H9 (cell line): ENCODE data around the gene CWC22. TPM values are rescaled to one million over a fixed set of nuclear protein-coding genes. Genes with fewer than 3 reads are reported as not detected.

Source experiments
- DNase-seq: peaks from one replicate; pipeline ENCODE4 v3.0.0-alpha.2; 2017
- H2AFZ ChIP-seq: one replicate; pipeline ENCODE4 v1.6.1; 2013; ENCODE audit warnings: mild to moderate bottlenecking, low read length, control low read depth, moderate library complexity
- H2AK5ac ChIP-seq: 2 replicates; pipeline ENCODE4 v1.6.1; 2013; ENCODE audit warnings: low read length, control low read depth, mixed read lengths; ENCODE audit not compliant: insufficient read length
- H2BK120ac ChIP-seq: one replicate; pipeline ENCODE4 v1.6.1; 2013; ENCODE audit warnings: low read depth, mild to moderate bottlenecking, low read length, control low read depth, inconsistent platforms; ENCODE audit not compliant: poor library complexity, severe bottlenecking
- H2BK12ac ChIP-seq: 2 replicates; pipeline ENCODE4 v1.6.1; 2013; ENCODE audit warnings: low read length, control low read depth, mixed read lengths, low read depth; ENCODE audit not compliant: insufficient read length
- H2BK15ac ChIP-seq: 2 replicates; pipeline ENCODE4 v1.6.1; 2013; ENCODE audit warnings: low read depth, low read length, control low read depth
- H2BK20ac ChIP-seq: one replicate; pipeline ENCODE4 v1.6.1; 2013; ENCODE audit warnings: low read depth, mild to moderate bottlenecking, low read length, control low read depth, inconsistent platforms; ENCODE audit not compliant: poor library complexity, severe bottlenecking
- H2BK5ac ChIP-seq: 2 replicates; pipeline ENCODE4 v1.6.1; 2013; ENCODE audit warnings: low read length, control low read depth, mixed read lengths; ENCODE audit not compliant: insufficient read length
- H3K14ac ChIP-seq: 2 replicates; pipeline ENCODE4 v1.6.1; 2013; ENCODE audit warnings: low read length, control low read depth; ENCODE audit not compliant: insufficient read depth
- H3K18ac ChIP-seq: 2 replicates; pipeline ENCODE4 v1.6.1; 2013; ENCODE audit warnings: low read depth, mild to moderate bottlenecking, mixed read lengths, low read length, control low read depth; ENCODE audit not compliant: insufficient read length
- H3K23ac ChIP-seq: 2 replicates; pipeline ENCODE4 v1.6.1; 2013; ENCODE audit warnings: low read length, control low read depth, mixed read lengths, low read depth; ENCODE audit not compliant: insufficient read length
- H3K23me2 ChIP-seq: 2 replicates; pipeline ENCODE4 v1.6.1; 2013; ENCODE audit warnings: low read depth, mild to moderate bottlenecking, mixed read lengths, low read length, control low read depth; ENCODE audit not compliant: insufficient read length, poor library complexity, severe bottlenecking
- H3K27ac ChIP-seq: 2 replicates; pipeline ENCODE4 v1.5.1; 2013; ENCODE audit warnings: low read length, control low read depth, mixed read lengths, low read depth; ENCODE audit not compliant: insufficient read length
- H3K27me3 ChIP-seq: 2 replicates; pipeline ENCODE4 v1.6.1; 2013; ENCODE audit warnings: low read length, control low read depth, inconsistent platforms; ENCODE audit not compliant: insufficient read depth
- H3K4ac ChIP-seq: 2 replicates; pipeline ENCODE4 v1.6.1; 2013; ENCODE audit warnings: low read depth, mild to moderate bottlenecking, control low read depth, inconsistent platforms, low read length, moderate library complexity
- H3K4me1 ChIP-seq: 2 replicates; pipeline ENCODE4 v1.6.1; 2013; ENCODE audit warnings: low read length, control low read depth, inconsistent platforms; ENCODE audit not compliant: insufficient read depth
- H3K4me2 ChIP-seq: 2 replicates; pipeline ENCODE4 v1.6.1; 2013; ENCODE audit warnings: low read length, control low read depth, mixed read lengths; ENCODE audit not compliant: insufficient read length, insufficient read depth
- H3K56ac ChIP-seq: 2 replicates; pipeline ENCODE4 v1.6.1; 2013; ENCODE audit warnings: low read depth, mild to moderate bottlenecking, mixed read lengths, low read length, control low read depth; ENCODE audit not compliant: insufficient read length
- H3K79me1 ChIP-seq: 2 replicates; pipeline ENCODE4 v1.6.1; 2013; ENCODE audit warnings: low read depth, mild to moderate bottlenecking, moderate library complexity, low read length, control low read depth, inconsistent platforms; ENCODE audit not compliant: insufficient read depth, poor library complexity, severe bottlenecking
- H3K79me2 ChIP-seq: 2 replicates; pipeline ENCODE4 v1.6.1; 2013; ENCODE audit warnings: low read length, control low read depth, inconsistent platforms; ENCODE audit not compliant: insufficient read depth
- H3K9ac ChIP-seq: 2 replicates; pipeline ENCODE4 v1.6.1; 2013; ENCODE audit warnings: low read length, control low read depth, mixed read lengths; ENCODE audit not compliant: insufficient read length; ENCODE audit errors: extremely low read depth
- H3K9me3 ChIP-seq: one replicate; pipeline ENCODE4 v1.6.1; 2013; ENCODE audit warnings: low read depth, low read length, inconsistent platforms; ENCODE audit not compliant: control insufficient read depth
- H3T11ph ChIP-seq: one replicate; pipeline ENCODE4 v1.6.1; 2013; ENCODE audit warnings: mild to moderate bottlenecking, low read length, control low read depth, inconsistent platforms
- H4K20me1 ChIP-seq: one replicate; pipeline ENCODE4 v1.6.1; 2013; ENCODE audit not compliant: control insufficient read depth, insufficient read length, insufficient read depth
- H4K5ac ChIP-seq: 2 replicates; pipeline ENCODE4 v1.6.1; 2013; ENCODE audit warnings: low read depth, mild to moderate bottlenecking, mixed read lengths, low read length, control low read depth; ENCODE audit not compliant: insufficient read length
- H4K8ac ChIP-seq: replicated peaks from 2 replicates; pipeline ENCODE4 v1.6.1; 2013; ENCODE audit warnings: low read length, control low read depth, mixed read lengths, low read depth; ENCODE audit not compliant: insufficient read length
- H4K91ac ChIP-seq: 2 replicates; pipeline ENCODE4 v1.6.1; 2013; ENCODE audit warnings: low read depth, mild to moderate bottlenecking, moderate library complexity, mixed read lengths, low read length, control low read depth; ENCODE audit not compliant: insufficient read length
- H3K27ac Mint-ChIP-seq, 3 experiments: 2 replicates in 2 of 3; 3 replicates in 1 of 3; pipeline ENCODE4 v1.8.0; 2020 to 2021; ENCODE audit warnings: mixed read lengths in 3 of 3, mild to moderate bottlenecking in 1 of 3, moderate library complexity in 1 of 3
- H3K27me3 Mint-ChIP-seq: 2 replicates; pipeline ENCODE4 v1.8.0; 2021; ENCODE audit warnings: low read depth, mild to moderate bottlenecking, moderate library complexity, mixed read lengths
- H3K36me3 Mint-ChIP-seq, 3 experiments: 2 replicates in 2 of 3; 3 replicates in 1 of 3; pipeline ENCODE4 v1.8.0; 2020 to 2021; ENCODE audit warnings: low read depth in 3 of 3, mixed read lengths in 3 of 3; ENCODE audit not compliant: insufficient read depth in 1 of 3
- H3K4me1 Mint-ChIP-seq, 2 experiments: 2 replicates each; pipeline ENCODE4 v1.8.0; 2020; ENCODE audit warnings: mixed read lengths in 2 of 2
- H3K4me3 Mint-ChIP-seq, 2 experiments: 2 replicates in 1 of 2; 3 replicates in 1 of 2; pipeline ENCODE4 v1.8.0; 2020 to 2021; ENCODE audit warnings: mild to moderate bottlenecking in 2 of 2, mixed read lengths in 2 of 2, moderate library complexity in 1 of 2
- H3K9me3 Mint-ChIP-seq, 2 experiments: 2 replicates in 1 of 2; 3 replicates in 1 of 2; pipeline ENCODE4 v1.8.0; 2020; ENCODE audit warnings: mild to moderate bottlenecking in 2 of 2, mixed read lengths in 2 of 2, moderate library complexity in 1 of 2
- WGBS: extraction: QIAGEN DNeasy Blood & Tissue Kit; methylation state at CpG from one replicate; pipeline ENCODE4 v1.1.7; 2013; ENCODE audit warnings: missing lambda C conversion rate, low lambda C conversion rate, mixed read lengths; ENCODE audit not compliant: insufficient read length; ENCODE audit errors: extremely low coverage; 5-methylcytosine and 5-hydroxymethylcytosine counted together
- total RNA-seq: library from RNA; stranded (reverse); gene quantifications from 2 replicates; pipeline ENCODE4 v1.2.1, GENCODE V29; 2021
- TF ChIP-seq, protein P1 (sequence below): fragments of 200-600 bp; sonication (generic); conservative IDR thresholded peaks from 3 replicates; pipeline ENCODE4 v1.8.0; 2021; ENCODE audit warnings: antibody characterized with exemption, mild to moderate bottlenecking

Gene CWC22
- total RNA-seq, 1 experiment from 2014 or later = 43.4 TPM

DNA sequence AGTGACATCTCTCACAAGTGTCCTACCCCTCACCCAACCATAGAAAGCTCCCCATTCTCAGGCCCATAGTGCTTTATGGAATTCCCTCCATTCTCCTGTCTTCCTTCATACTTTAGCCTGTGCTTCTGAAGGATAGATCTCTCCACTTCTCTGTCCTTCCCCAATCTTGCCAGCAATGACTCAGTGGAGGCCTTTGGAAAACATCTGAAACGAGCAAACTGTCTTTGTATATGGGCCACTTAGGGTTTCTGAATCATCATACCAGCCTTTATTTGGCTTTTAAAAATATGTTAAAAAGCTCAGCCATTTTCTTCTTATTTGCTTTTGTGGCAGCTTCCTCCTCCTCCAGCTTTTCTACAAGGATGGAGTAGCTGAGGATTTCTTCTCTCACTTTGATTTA, 80.1 kb downstream of the CWC22 start:
- Histone ChIP-seq H3K4me2 (no peak overlapping the region), H4K20me1 (no peaks in the 10 kb centered on the region), H2AFZ (no peak overlapping the region), H3K14ac (no peak overlapping the region), H3T11ph (no peak overlapping the region), H2BK15ac (no peak overlapping the region), H3K9ac (no peak overlapping the region), H2BK5ac (no peak overlapping the region), H3K4me1 (no peaks in the 10 kb centered on the region), H2AK5ac (no peak overlapping the region), H3K23ac (no peak overlapping the region), H3K9me3 (no peaks in the 10 kb centered on the region), H2BK12ac (no peak overlapping the region), H3K79me1 (no peaks in the 10 kb centered on the region), H3K4ac (no peak overlapping the region), H3K23me2 (no peaks in the 10 kb centered on the region), H3K56ac (no peak overlapping the region), H4K91ac (no peak overlapping the region), H3K79me2 (no peaks in the 10 kb centered on the region), H2BK20ac (no peak overlapping the region), H3K27ac (no peak overlapping the region), H4K5ac (no peak overlapping the region), H3K27me3 (no peaks in the 10 kb centered on the region), H4K8ac (no peak overlapping the region), H2BK120ac (no peak overlapping the region), H3K18ac (no peak overlapping the region)
- H3K4me1 Mint-ChIP-seq = no peaks in the 10 kb centered on the region
- no peaks in the 10 kb centered on the region for H3K27me3 Mint-ChIP-seq
- peaks cover 15 to 54% (median 31%) of the 10 kb centered on the region in 3 experiments for H3K36me3 Mint-ChIP-seq
- H3K4me3 Mint-ChIP-seq = no peak overlapping the region
- H3K27ac Mint-ChIP-seq = no peak overlapping the region
- peaks cover 42 to 54% of the 10 kb centered on the region in 2 experiments for H3K9me3 Mint-ChIP-seq
- WGBS = no CpG with 5 or more reads among the region's 1 CpG
- TF ChIP-seq, protein P1, sequence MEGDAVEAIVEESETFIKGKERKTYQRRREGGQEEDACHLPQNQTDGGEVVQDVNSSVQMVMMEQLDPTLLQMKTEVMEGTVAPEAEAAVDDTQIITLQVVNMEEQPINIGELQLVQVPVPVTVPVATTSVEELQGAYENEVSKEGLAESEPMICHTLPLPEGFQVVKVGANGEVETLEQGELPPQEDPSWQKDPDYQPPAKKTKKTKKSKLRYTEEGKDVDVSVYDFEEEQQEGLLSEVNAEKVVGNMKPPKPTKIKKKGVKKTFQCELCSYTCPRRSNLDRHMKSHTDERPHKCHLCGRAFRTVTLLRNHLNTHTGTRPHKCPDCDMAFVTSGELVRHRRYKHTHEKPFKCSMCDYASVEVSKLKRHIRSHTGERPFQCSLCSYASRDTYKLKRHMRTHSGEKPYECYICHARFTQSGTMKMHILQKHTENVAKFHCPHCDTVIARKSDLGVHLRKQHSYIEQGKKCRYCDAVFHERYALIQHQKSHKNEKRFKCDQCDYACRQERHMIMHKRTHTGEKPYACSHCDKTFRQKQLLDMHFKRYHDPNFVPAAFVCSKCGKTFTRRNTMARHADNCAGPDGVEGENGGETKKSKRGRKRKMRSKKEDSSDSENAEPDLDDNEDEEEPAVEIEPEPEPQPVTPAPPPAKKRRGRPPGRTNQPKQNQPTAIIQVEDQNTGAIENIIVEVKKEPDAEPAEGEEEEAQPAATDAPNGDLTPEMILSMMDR = no peak
- DNase-seq = no peak
